Adipocyte (in vitro differentiated cells): ENCODE results near the gene COL15A1.
"Not testable (repeated sequence)": the region's sequence is repeated elsewhere in the genome, so short reads cannot be mapped to it uniquely, and the experiment has no call there.

Experiments
- DNase-seq: peaks from one replicate; pipeline ENCODE4 v3.0.0-alpha.2; 2015; ENCODE audit warnings: low read depth
- H3K27me3 ChIP-seq: replicated peaks from 2 replicates; pipeline ENCODE4 v1.7.0; 2013; ENCODE audit warnings: mild to moderate bottlenecking, low read length, moderate library complexity; ENCODE audit not compliant: control insufficient read depth, insufficient read depth
- H3K36me3 ChIP-seq: 2 replicates; pipeline ENCODE4 v1.7.0; 2013; ENCODE audit warnings: low read length, mild to moderate bottlenecking, moderate library complexity; ENCODE audit not compliant: control insufficient read depth, insufficient read depth, severe bottlenecking
- H3K4me1 ChIP-seq: 2 replicates; pipeline ENCODE4 v1.7.0; 2013; ENCODE audit warnings: mild to moderate bottlenecking, low read length, moderate library complexity; ENCODE audit not compliant: control insufficient read depth, insufficient read depth
- H3K4me3 ChIP-seq: 2 replicates; pipeline ENCODE4 v1.7.0; 2013; ENCODE audit warnings: mild to moderate bottlenecking, low read length, moderate library complexity
- H3K9ac ChIP-seq: 2 replicates; pipeline ENCODE4 v1.7.0; 2013; ENCODE audit warnings: mild to moderate bottlenecking, low read length, moderate library complexity
- H3K9me3 ChIP-seq: 2 replicates; pipeline ENCODE4 v1.7.0; 2013; ENCODE audit warnings: mild to moderate bottlenecking, low read length, moderate library complexity; ENCODE audit not compliant: control insufficient read depth

Gene COL15A1

GRCh38 chr9:98905015-98905414 lies 38.7 kb upstream of the COL15A1 start:
- Histone ChIP-seq H3K4me3 (no peak overlapping the region), H3K9ac (no peak overlapping the region), H3K27me3 (no peaks in the 10 kb centered on the region), H3K36me3 (no peaks in the 10 kb centered on the region), H3K9me3 (no peaks in the 10 kb centered on the region), H3K4me1 (peaks cover 39% of the 10 kb centered on the region)
- DNase-seq, result no peak

- Histone ChIP-seq H3K27me3 (no peaks in the 10 kb centered on the region), H3K9me3 (no peaks in the 10 kb centered on the region), H3K4me3 (no peak overlapping the region), H3K4me1 (peaks cover 47% of the 10 kb centered on the region), H3K9ac (peak overlapping the region; percentile 79), H3K36me3 (no peaks in the 10 kb centered on the region)
- DNase-seq, result peak; percentile 65
Measured at GRCh38 chr9:98906273-98907040, 37.2 kb upstream of the COL15A1 start.

GRCh38 chr9:98907055-98907454 lies 36.7 kb upstream of the COL15A1 start:
- no peaks in the 10 kb centered on the region for H3K36me3 ChIP-seq
- H3K4me1 ChIP-seq, result peaks cover 47% of the 10 kb centered on the region
- no peak for DNase-seq
- H3K9me3 ChIP-seq, result no peaks in the 10 kb centered on the region
- H3K4me3 ChIP-seq, result no peak overlapping the region
- peak overlapping the region; percentile 79 for H3K9ac ChIP-seq
- no peaks in the 10 kb centered on the region for H3K27me3 ChIP-seq

GRCh38 chr9:98908897-98909634 lies 34.6 kb upstream of the COL15A1 start:
- H3K9me3 ChIP-seq, result no peaks in the 10 kb centered on the region
- peak overlapping the region; percentile 81 for H3K9ac ChIP-seq
- H3K4me3 ChIP-seq, result no peak overlapping the region
- no peaks in the 10 kb centered on the region for H3K27me3 ChIP-seq
- H3K4me1 ChIP-seq, result peaks cover 47% of the 10 kb centered on the region
- peak; percentile 92 for DNase-seq
- H3K36me3 ChIP-seq, result no peaks in the 10 kb centered on the region

GRCh38 chr9:98909935-98910334 lies 33.8 kb upstream of the COL15A1 start:
- DNase-seq, result no peak
- Histone ChIP-seq H3K4me1 (peaks cover 47% of the 10 kb centered on the region), H3K9ac (peak overlapping the region; percentile 81), H3K9me3 (no peaks in the 10 kb centered on the region), H3K36me3 (no peaks in the 10 kb centered on the region), H3K4me3 (no peak overlapping the region), H3K27me3 (no peaks in the 10 kb centered on the region)

- no peaks in the 10 kb centered on the region for H3K27me3 ChIP-seq
- peaks cover 47% of the 10 kb centered on the region for H3K4me1 ChIP-seq
- peak overlapping the region; percentile 81 for H3K9ac ChIP-seq
- H3K9me3 ChIP-seq, result no peaks in the 10 kb centered on the region
- no peak for DNase-seq
- H3K4me3 ChIP-seq, result peak overlapping the region; percentile 68
- no peaks in the 10 kb centered on the region for H3K36me3 ChIP-seq
Measured at GRCh38 chr9:98911042-98911441, 32.7 kb upstream of the COL15A1 start.

GRCh38 chr9:98911738-98912137 lies 32.0 kb upstream of the COL15A1 start:
- peaks cover 45% of the 10 kb centered on the region for H3K4me1 ChIP-seq
- not testable (repeated sequence) for H3K27me3 ChIP-seq, DNase-seq, H3K36me3 ChIP-seq, H3K9me3 ChIP-seq
- peak overlapping the region; percentile 68 for H3K4me3 ChIP-seq
- H3K9ac ChIP-seq, result peak overlapping the region; percentile 81

GRCh38 chr9:98912450-98912849 lies 31.3 kb upstream of the COL15A1 start:
- H3K9ac ChIP-seq, result peak overlapping the region; percentile 81
- H3K36me3 ChIP-seq, result no peaks in the 10 kb centered on the region
- no peaks in the 10 kb centered on the region for H3K27me3 ChIP-seq
- no peak for DNase-seq
- peaks cover 45% of the 10 kb centered on the region for H3K4me1 ChIP-seq
- H3K4me3 ChIP-seq, result peak overlapping the region; percentile 68
- H3K9me3 ChIP-seq, result no peaks in the 10 kb centered on the region

- no peaks in the 10 kb centered on the region for H3K27me3 ChIP-seq
- peak overlapping the region; percentile 81 for H3K9ac ChIP-seq
- peaks cover 45% of the 10 kb centered on the region for H3K4me1 ChIP-seq
- no peaks in the 10 kb centered on the region for H3K9me3 ChIP-seq
- H3K4me3 ChIP-seq, result peak overlapping the region; percentile 68
- no peaks in the 10 kb centered on the region for H3K36me3 ChIP-seq
- DNase-seq, result no peak
Measured at GRCh38 chr9:98913044-98913443, 30.7 kb upstream of the COL15A1 start.

- Histone ChIP-seq H3K4me3 (peak overlapping the region; percentile 68), H3K27me3 (no peaks in the 10 kb centered on the region), H3K9ac (no peak overlapping the region), H3K4me1 (peaks cover 45% of the 10 kb centered on the region), H3K36me3 (peaks cover 4% of the 10 kb centered on the region), H3K9me3 (no peaks in the 10 kb centered on the region)
- DNase-seq, result no peak
Measured at GRCh38 chr9:98913705-98914104, 30.0 kb upstream of the COL15A1 start.

GRCh38 chr9:98915599-98915998 lies 28.1 kb upstream of the COL15A1 start:
- Histone ChIP-seq H3K27me3 (no peaks in the 10 kb centered on the region), H3K4me3 (no peak overlapping the region), H3K4me1 (peaks cover 35% of the 10 kb centered on the region), H3K9me3 (no peaks in the 10 kb centered on the region), H3K9ac (no peak overlapping the region), H3K36me3 (peaks cover 6% of the 10 kb centered on the region)
- no peak for DNase-seq
